ENCODE measurements around the gene FAM219B.
A peak's percentile ranks its signal among the peaks of the same experiment; 100 is the strongest.

FAM219B gene

DNA sequence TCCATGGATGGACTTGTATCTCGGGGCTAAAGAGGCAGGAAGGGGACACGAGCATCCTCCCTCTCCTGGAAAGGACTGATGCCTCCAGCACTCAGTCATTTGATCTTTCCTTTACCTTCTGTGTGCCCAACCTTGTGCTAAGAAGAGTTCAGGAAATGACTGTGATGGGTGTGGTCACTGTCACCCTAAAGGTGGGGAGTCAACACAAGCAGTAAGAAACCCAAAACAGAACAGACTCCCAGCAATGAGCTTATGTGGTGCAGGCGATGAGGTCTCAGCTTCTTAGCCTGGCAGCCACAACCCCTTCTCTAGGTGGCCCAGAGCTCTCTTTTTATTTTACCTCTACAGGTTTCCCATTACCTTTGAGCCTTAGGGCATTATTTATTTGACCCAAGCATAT is 13.0 kb downstream of the FAM219B start:
- no peak for DNase-seq (ENCODE audit: low read depth)
- TF ChIP-seq, protein P1, sequence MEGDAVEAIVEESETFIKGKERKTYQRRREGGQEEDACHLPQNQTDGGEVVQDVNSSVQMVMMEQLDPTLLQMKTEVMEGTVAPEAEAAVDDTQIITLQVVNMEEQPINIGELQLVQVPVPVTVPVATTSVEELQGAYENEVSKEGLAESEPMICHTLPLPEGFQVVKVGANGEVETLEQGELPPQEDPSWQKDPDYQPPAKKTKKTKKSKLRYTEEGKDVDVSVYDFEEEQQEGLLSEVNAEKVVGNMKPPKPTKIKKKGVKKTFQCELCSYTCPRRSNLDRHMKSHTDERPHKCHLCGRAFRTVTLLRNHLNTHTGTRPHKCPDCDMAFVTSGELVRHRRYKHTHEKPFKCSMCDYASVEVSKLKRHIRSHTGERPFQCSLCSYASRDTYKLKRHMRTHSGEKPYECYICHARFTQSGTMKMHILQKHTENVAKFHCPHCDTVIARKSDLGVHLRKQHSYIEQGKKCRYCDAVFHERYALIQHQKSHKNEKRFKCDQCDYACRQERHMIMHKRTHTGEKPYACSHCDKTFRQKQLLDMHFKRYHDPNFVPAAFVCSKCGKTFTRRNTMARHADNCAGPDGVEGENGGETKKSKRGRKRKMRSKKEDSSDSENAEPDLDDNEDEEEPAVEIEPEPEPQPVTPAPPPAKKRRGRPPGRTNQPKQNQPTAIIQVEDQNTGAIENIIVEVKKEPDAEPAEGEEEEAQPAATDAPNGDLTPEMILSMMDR (IDR thresholded peaks at IDR 0.05; ENCODE audit: low read length, missing control alignments), result no peak
- H3K4me3 ChIP-seq (replicated peaks; ENCODE audit: low read depth, low read length), result no peak overlapping the region

DNA sequence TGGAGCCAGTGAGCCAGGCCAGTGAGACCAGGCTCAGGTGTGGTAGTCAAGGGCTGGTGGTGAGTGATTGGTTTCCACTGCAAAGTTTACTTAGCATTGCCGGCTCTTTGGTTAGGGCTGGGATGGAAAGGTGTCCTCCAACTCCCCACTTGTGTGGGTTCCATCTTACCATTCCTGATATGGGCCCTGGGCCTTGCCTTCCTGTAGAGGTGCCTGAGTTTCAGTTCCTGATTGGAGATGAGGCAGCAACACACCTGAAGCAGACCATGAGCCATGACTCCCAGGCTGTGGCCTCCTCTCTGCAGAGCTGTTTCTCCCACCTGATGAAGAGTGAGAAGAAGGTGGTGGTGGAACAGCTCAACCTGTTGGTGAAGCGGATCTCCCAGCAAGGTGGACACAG is 13.7 kb downstream of the FAM219B start:
- TF ChIP-seq, protein P1 (IDR thresholded peaks at IDR 0.05; ENCODE audit: low read length, missing control alignments), result no peak
- H3K4me3 ChIP-seq (replicated peaks; ENCODE audit: low read depth, low read length), result no peak overlapping the region
- DNase-seq (ENCODE audit: low read depth), result no peak

DNA sequence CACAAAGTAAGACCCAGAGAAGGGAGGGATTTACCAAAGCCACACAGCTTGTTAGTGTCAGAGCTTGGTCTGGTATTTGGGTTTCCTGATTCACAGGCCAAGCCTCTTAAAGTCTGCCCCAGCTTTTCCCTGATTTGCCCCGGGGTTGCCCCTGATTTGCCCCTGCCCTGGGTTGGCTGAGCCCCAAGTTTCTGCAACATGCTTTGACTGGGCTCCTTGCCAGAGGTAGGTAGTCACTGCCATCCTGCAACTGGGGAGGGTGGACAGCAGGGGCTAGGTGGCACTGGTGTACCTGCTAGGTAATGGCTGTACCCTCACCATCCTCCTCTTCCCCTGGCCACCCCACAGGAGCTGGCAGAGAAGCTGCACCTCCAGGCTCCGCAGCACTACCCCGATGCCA is 14.3 kb downstream of the FAM219B start:
- DNase-seq (ENCODE audit: low read depth), result no peak
- H3K4me3 ChIP-seq (replicated peaks; ENCODE audit: low read depth, low read length), result no peak overlapping the region
- TF ChIP-seq, protein P1 (IDR thresholded peaks at IDR 0.05; ENCODE audit: low read length, missing control alignments), result no peak

DNA sequence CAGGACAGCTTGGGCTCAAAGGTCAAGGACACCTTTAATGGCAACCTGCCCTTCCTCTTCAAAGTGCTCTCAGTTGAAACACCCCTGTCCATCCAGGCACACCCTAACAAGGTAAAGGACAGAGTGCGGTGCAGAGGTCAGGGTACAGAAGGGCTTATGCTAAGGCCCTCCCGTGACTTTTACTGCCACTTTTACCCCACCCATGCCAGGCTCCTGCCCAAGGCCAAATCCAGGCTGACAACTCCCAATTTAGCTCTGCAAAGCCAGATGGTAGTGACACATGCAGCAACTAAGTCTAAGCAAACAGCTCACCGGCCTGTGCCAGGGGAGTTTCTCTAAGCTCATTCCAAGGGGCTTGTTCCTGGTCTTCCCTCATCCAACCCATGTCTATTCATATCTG is 15.2 kb downstream of the FAM219B start:
- TF ChIP-seq, protein P1 (IDR thresholded peaks at IDR 0.05; ENCODE audit: low read length, missing control alignments), result no peak
- no peak overlapping the region for H3K4me3 ChIP-seq (replicated peaks; ENCODE audit: low read depth, low read length)

DNA sequence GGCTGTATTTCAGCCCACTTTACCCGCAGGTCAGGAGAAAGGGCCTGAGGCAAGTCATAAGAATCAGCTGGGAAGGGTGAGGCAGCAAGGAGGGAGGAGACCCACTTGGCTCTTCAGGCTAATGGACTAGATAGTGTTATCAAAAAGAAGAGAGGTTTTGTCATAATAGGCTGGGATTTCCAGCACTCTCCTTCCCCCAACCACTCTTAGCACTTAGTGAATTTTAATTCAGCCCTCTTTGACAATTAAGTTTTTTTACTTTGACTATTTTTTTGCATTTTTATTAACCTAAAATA is 16.0 kb downstream of the FAM219B start:
- H3K4me3 ChIP-seq (replicated peaks; ENCODE audit: low read depth, low read length), result peak overlapping the region; percentile 98
- TF ChIP-seq, protein P1 (IDR thresholded peaks at IDR 0.05; ENCODE audit: low read length, missing control alignments), result no peak
- DNase-seq (ENCODE audit: low read depth), result no peak

More for the DNA sequence above, 15.2 kb downstream of the FAM219B start:
- DNase-seq (ENCODE audit: low read depth), result no peak

DNA sequence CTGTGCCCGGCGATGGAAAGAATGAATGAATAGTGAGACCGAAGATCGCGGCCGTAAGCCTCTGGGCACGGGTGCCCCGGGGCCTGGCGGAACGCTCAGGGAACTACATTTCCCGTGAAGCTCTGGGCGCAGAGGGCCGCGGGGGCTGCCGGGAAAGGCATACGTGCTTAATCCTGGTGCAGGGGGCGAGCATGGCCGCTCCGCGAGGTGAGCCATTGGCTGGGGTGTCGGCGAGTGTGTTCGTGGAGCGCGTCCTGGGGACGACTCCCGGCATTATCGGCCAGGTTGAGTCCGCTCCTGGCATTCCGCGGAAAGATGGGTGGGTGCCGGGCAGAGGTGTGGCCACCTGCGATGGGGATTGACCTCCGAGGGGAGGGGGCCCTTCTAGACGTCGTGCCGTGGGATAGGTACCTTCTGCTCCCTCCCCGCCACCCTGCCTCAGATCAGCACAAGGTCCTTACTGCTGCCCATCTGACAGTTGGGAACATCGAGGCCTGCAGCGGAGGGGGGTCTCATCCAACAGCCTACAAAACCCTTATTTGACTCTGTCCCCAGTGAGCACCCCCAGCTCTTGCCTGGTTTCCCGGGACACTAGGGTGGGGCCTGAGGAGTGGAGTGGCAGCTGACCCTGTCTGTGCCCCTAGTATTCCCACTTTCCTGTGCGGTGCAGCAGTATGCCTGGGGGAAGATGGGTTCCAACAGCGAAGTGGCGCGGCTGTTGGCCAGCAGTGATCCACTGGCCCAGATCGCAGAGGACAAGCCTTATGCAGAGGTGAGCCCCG is 16.6 kb downstream of the FAM219B start, which contains the start of gene MPI:
MPI (plus strand) TSS at position 160 of the 782 bp plus-strand sequence; CDS start at position 192, 32 bp downstream.
- peak; percentile 73 for DNase-seq (ENCODE audit: low read depth)
- TF ChIP-seq, protein P1 (IDR thresholded peaks at IDR 0.05; ENCODE audit: low read length, missing control alignments), result no peak
- H3K4me3 ChIP-seq (replicated peaks; ENCODE audit: low read depth, low read length), result peak within 1 kb of the TSS; percentile 98

DNA sequence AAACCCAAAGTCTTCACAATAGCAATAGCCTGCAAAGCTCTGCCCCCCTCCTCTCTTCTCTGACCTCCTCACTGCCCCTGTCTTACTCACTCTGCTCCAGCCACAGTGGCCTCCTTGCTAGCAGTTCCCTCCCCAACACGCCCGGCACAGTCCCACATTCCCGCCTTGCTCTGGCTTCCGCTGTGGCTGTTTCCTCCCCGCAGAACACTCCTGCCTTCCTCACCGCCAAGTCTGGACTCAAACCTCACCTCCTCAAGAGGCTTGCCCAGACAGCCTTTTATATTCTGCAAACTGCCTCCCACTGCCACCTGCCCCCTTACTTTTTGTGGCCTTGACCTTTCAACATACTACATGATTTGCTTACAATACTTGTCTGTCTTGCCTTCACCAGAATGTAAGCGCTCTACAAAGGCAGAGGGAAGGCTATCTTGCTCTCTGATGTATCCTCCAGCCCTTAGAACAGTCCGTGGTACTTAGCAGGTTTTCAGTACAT is 17.2 kb downstream of the FAM219B start:
- TF ChIP-seq, protein P1 (IDR thresholded peaks at IDR 0.05; ENCODE audit: low read length, missing control alignments), result no peak
- peak overlapping the region; percentile 98 for H3K4me3 ChIP-seq (replicated peaks; ENCODE audit: low read depth, low read length)
- DNase-seq (ENCODE audit: low read depth), result peak; percentile 38
